GDM1 (cell line): ENCODE data around the gene SNCG.
"Not testable (repeated sequence)": the region's sequence is repeated elsewhere in the genome, so short reads cannot be mapped to it uniquely, and the experiment has no call there.

Experiments used
- DNase-seq: peaks from one replicate; lab custom pipeline; 2025; lab: John Stamatoyannopoulos, UW

Gene SNCG

GRCh38 chr10:86978457-86978856 is 20.1 kb downstream of the SNCG start:
- not testable (repeated sequence) for DNase-seq

GRCh38 chr10:86979296-86979818 is 21.0 kb downstream of the SNCG start:
- DNase-seq: no peak

GRCh38 chr10:86979977-86980448 is 21.6 kb downstream of the SNCG start:
- no peak for DNase-seq

GRCh38 chr10:86981020-86981419 is 22.6 kb downstream of the SNCG start:
- not testable (repeated sequence) for DNase-seq

GRCh38 chr10:86981716-86982115 is 23.3 kb downstream of the SNCG start:
- DNase-seq: no peak

- DNase-seq: not testable (repeated sequence)
These were observed 26.1 kb downstream of the SNCG start for GRCh38 chr10:86984498-86984897.

- DNase-seq: no peak
These were observed 30.1 kb downstream of the SNCG start for GRCh38 chr10:86988520-86988919.

GRCh38 chr10:86991362-86991761 is 33.0 kb downstream of the SNCG start:
- DNase-seq: not testable (repeated sequence)

- DNase-seq: no peak
These were observed 34.1 kb downstream of the SNCG start for GRCh38 chr10:86992456-86992855.

GRCh38 chr10:86992929-86993328 is 34.5 kb downstream of the SNCG start:
- DNase-seq: no peak

- DNase-seq: not testable (repeated sequence)
These were observed 41.5 kb downstream of the SNCG start for GRCh38 chr10:86999802-87000403.

GRCh38 chr10:87000491-87000890 is 42.1 kb downstream of the SNCG start:
- no peak for DNase-seq

- DNase-seq: not testable (repeated sequence)
These were observed 48.7 kb downstream of the SNCG start for GRCh38 chr10:87007124-87007523.

GRCh38 chr10:87007674-87008073 is 49.3 kb downstream of the SNCG start:
- DNase-seq: not testable (repeated sequence)

- DNase-seq: not testable (repeated sequence)
These were observed 49.9 kb downstream of the SNCG start for GRCh38 chr10:87008303-87008702.

GRCh38 chr10:87009134-87009696 is 50.8 kb downstream of the SNCG start:
- not testable (repeated sequence) for DNase-seq
